Measurements from ENCODE around the gene GPR63.

Gene GPR63

GRCh38 chr6:96816301-96816817 is 20.9 kb downstream of the GPR63 start:
- no peaks in the 10 kb centered on the region for H3K4me1 ChIP-seq (ENCODE audit: control insufficient read depth, low read length)
- H3K27ac ChIP-seq (ENCODE audit: low read depth, low read length): no peak overlapping the region

GRCh38 chr6:96814625-96815024 is 22.7 kb downstream of the GPR63 start:
- Histone ChIP-seq H3K4me3 (ENCODE audit: low read length) (no peak overlapping the region), H3K4me1 (ENCODE audit: control insufficient read depth, low read length) (no peaks in the 10 kb centered on the region), H3K9me3 (ENCODE audit: control insufficient read depth, insufficient read depth, low read length) (no peaks in the 10 kb centered on the region), H3K4me2 (ENCODE audit: low read length) (no peak overlapping the region), H3K9me2 (replicated peaks; ENCODE audit: control insufficient read depth, low read length) (no peaks in the 10 kb centered on the region), H4K20me1 (ENCODE audit: control insufficient read depth, insufficient read depth, low read depth, low read length) (no peaks in the 10 kb centered on the region), H3K79me2 (ENCODE audit: control insufficient read depth, low read length) (no peaks in the 10 kb centered on the region), H3K27ac (ENCODE audit: low read depth, low read length) (no peak overlapping the region), H3F3A (ENCODE audit: control insufficient read depth, insufficient read depth) (no peaks in the 10 kb centered on the region), H3K36me3 (ENCODE audit: control insufficient read depth, low read length) (no peaks in the 10 kb centered on the region), H3K27me3 (ENCODE audit: control insufficient read depth, low read length) (peaks cover 13% of the 10 kb centered on the region)
- TF ChIP-seq CTCF (IDR thresholded peaks at IDR 0.05; ENCODE audit: low read depth, low read length, poor library complexity, severe bottlenecking) (no peak), EZH2phosphoT487 (IDR thresholded peaks at IDR 0.05; ENCODE audit: borderline replicate concordance, low read length) (no peak)

More at GRCh38 chr6:96816301-96816817, 20.9 kb downstream of the GPR63 start:
- Histone ChIP-seq H3K36me3 (ENCODE audit: control insufficient read depth, low read length) (no peaks in the 10 kb centered on the region), H4K20me1 (ENCODE audit: control insufficient read depth, insufficient read depth, low read depth, low read length) (no peaks in the 10 kb centered on the region), H3K27me3 (ENCODE audit: control insufficient read depth, low read length) (peaks cover 13% of the 10 kb centered on the region), H3K79me2 (ENCODE audit: control insufficient read depth, low read length) (no peaks in the 10 kb centered on the region), H3K4me2 (ENCODE audit: low read length) (no peak overlapping the region), H3K9me2 (replicated peaks; ENCODE audit: control insufficient read depth, low read length) (no peaks in the 10 kb centered on the region), H3K4me3 (ENCODE audit: low read length) (no peak overlapping the region), H3K9me3 (ENCODE audit: control insufficient read depth, insufficient read depth, low read length) (no peaks in the 10 kb centered on the region), H3F3A (ENCODE audit: control insufficient read depth, insufficient read depth) (no peaks in the 10 kb centered on the region)
- TF ChIP-seq CTCF (IDR thresholded peaks at IDR 0.05; ENCODE audit: low read depth, low read length, poor library complexity, severe bottlenecking) (no peak), EZH2phosphoT487 (IDR thresholded peaks at IDR 0.05; ENCODE audit: borderline replicate concordance, low read length) (no peak)

GRCh38 chr6:96812077-96812703 is 25.1 kb downstream of the GPR63 start:
- H3K27ac ChIP-seq (ENCODE audit: low read depth, low read length): no peak overlapping the region
- no peaks in the 10 kb centered on the region for H3K9me3 ChIP-seq (ENCODE audit: control insufficient read depth, insufficient read depth, low read length)
- H3F3A ChIP-seq (ENCODE audit: control insufficient read depth, insufficient read depth): no peaks in the 10 kb centered on the region
- no peak for TF ChIP-seq CTCF (IDR thresholded peaks at IDR 0.05; ENCODE audit: low read depth, low read length, poor library complexity, severe bottlenecking)
- TF ChIP-seq EZH2phosphoT487 (IDR thresholded peaks at IDR 0.05; ENCODE audit: borderline replicate concordance, low read length): no peak
- no peak overlapping the region for H3K4me3 ChIP-seq (ENCODE audit: low read length)
- H3K36me3 ChIP-seq (ENCODE audit: control insufficient read depth, low read length): no peaks in the 10 kb centered on the region
- no peaks in the 10 kb centered on the region for H3K9me2 ChIP-seq (replicated peaks; ENCODE audit: control insufficient read depth, low read length)
- no peak overlapping the region for H3K4me2 ChIP-seq (ENCODE audit: low read length)
- no peaks in the 10 kb centered on the region for H3K4me1 ChIP-seq (ENCODE audit: control insufficient read depth, low read length)
- no peaks in the 10 kb centered on the region for H3K79me2 ChIP-seq (ENCODE audit: control insufficient read depth, low read length)
- peaks cover 13% of the 10 kb centered on the region for H3K27me3 ChIP-seq (ENCODE audit: control insufficient read depth, low read length)
- H4K20me1 ChIP-seq (ENCODE audit: control insufficient read depth, insufficient read depth, low read depth, low read length): no peaks in the 10 kb centered on the region
